Aorta (tissue), 5 donors: ENCODE measurements around the gene CCL19. TPM values are rescaled to one million over a fixed set of nuclear protein-coding genes. Genes with fewer than 3 reads are reported as not detected.

Source experiments
- ATAC-seq: fragments of 200-7000 bp; cut with Tn5 transposase; one replicate; pipeline ENCODE4 v1.9.1; 2022; ENCODE audit warnings: moderate library complexity; ENCODE audit not compliant: low FRiP score
- DNase-seq, 2 donors: peaks; one replicate each; pipeline ENCODE4 v3.0.0-alpha.2; 2020
- H3K27ac ChIP-seq, 2 donors: one replicate each; pipeline ENCODE4 v1.5.1; 2013; ENCODE audit warnings: low read length in 2 of 2, mild to moderate bottlenecking in 2 of 2, moderate library complexity in 2 of 2, control low read depth in 1 of 2, inconsistent platforms in 1 of 2, low read depth in 1 of 2
- H3K27me3 ChIP-seq, 2 donors: one replicate each; pipeline ENCODE4 v1.6.1; 2013; ENCODE audit warnings: control low read depth in 1 of 2, low read length in 1 of 2, mild to moderate bottlenecking in 1 of 2, moderate library complexity in 1 of 2; ENCODE audit not compliant: insufficient read depth in 2 of 2, control insufficient read depth in 1 of 2
- H3K36me3 ChIP-seq, 2 donors: one replicate each; pipeline ENCODE4 v1.6.1; 2013; ENCODE audit warnings: control low read depth in 1 of 2, low read length in 1 of 2, mild to moderate bottlenecking in 1 of 2; ENCODE audit not compliant: insufficient read depth in 2 of 2, control insufficient read depth in 1 of 2
- H3K4me1 ChIP-seq, 2 donors: one replicate each; pipeline ENCODE4 v1.6.1; 2013; ENCODE audit warnings: low read length in 2 of 2, control low read depth in 1 of 2, mild to moderate bottlenecking in 1 of 2, moderate library complexity in 1 of 2; ENCODE audit not compliant: insufficient read depth in 2 of 2, control insufficient read depth in 1 of 2
- H3K4me3 ChIP-seq, 2 donors: one replicate each; pipeline ENCODE4 v1.5.1; 2013; ENCODE audit warnings: low read length in 2 of 2, control low read depth in 1 of 2, mild to moderate bottlenecking in 1 of 2
- H3K9me3 ChIP-seq: one replicate; pipeline ENCODE4 v1.6.1; 2013; ENCODE audit warnings: mild to moderate bottlenecking, low read length; ENCODE audit not compliant: control insufficient read depth
- WGBS, 2 donors: extraction: QIAGEN DNeasy Blood & Tissue Kit; methylation state at CpG; one replicate each; pipeline ENCODE4 v1.1.7; 2013; 5-methylcytosine and 5-hydroxymethylcytosine counted together
- intact Hi-C, 2 donors: fragments of 100-400 bp; cut with DNase I; formaldehyde crosslinking; loops; one replicate each; pipeline versions ENCODE4 v1.14.2 to v1.15.0; 2022
- polyA plus RNA-seq, 2 donors: library from polyadenylated mRNA; stranded (reverse); fragments of 200-250 nt; gene quantifications; one replicate each; pipeline ENCODE4 v1.2.3, GENCODE V29; 2013
- total RNA-seq, 2 donors: library from RNA; stranded (reverse); fragmentation: NEBNext Ultra II Directional; extraction: Animal tissue kit (Norgen Biotek cat#: 25700); gene quantifications; one replicate each; pipeline ENCODE4 v1.2.1, GENCODE V29; 2021
- donor health status: healthy with polysubstance abuse.
- donor health status: Bipolar disorder and iron deficiency.
- donor health status: DM: no; HTN: no; CAD: no.
- donor health status: DM: no; HTN: no; CAD: no.
- donor health status: DM: yes; HTN: yes; CAD: no.

The CCL19 gene
- total and polyA plus RNA-seq, 4 donors, result 1.9 to 67.5 (median 22.6) TPM

GRCh38 chr9:34688329-34689115 is 2.6 kb downstream of the CCL19 start:
- DNase-seq, result no peak

GRCh38 chr9:34687276-34688030 is 3.6 kb downstream of the CCL19 start:
- Histone ChIP-seq H3K4me3 (no peak overlapping the region), H3K27me3 (no peaks in the 10 kb centered on the region), H3K36me3 (no peaks in the 10 kb centered on the region), H3K4me1 (no peaks in the 10 kb centered on the region), H3K27ac (no peak overlapping the region), H3K9me3 (no peaks in the 10 kb centered on the region)
- intact Hi-C loops, result no loop called here
- DNase-seq, result no peak
- 96 to 97% methylated on average over 10 of the region's 10 CpGs for WGBS, 2 donors
- no peak for ATAC-seq

More at GRCh38 chr9:34688329-34689115, 2.6 kb downstream of the CCL19 start:
- intact Hi-C loops, result no loop called here
- no peaks in the 10 kb centered on the region for H3K27me3 ChIP-seq
- H3K4me1 ChIP-seq, result no peaks in the 10 kb centered on the region
- H3K36me3 ChIP-seq, result no peaks in the 10 kb centered on the region
- no peak overlapping the region for H3K27ac ChIP-seq
- WGBS, 2 donors, result 65 to 72% methylated on average over 5 of the region's 5 CpGs
- no peaks in the 10 kb centered on the region for H3K9me3 ChIP-seq
- ATAC-seq, result no peak
- H3K4me3 ChIP-seq, result no peak overlapping the region

DNA sequence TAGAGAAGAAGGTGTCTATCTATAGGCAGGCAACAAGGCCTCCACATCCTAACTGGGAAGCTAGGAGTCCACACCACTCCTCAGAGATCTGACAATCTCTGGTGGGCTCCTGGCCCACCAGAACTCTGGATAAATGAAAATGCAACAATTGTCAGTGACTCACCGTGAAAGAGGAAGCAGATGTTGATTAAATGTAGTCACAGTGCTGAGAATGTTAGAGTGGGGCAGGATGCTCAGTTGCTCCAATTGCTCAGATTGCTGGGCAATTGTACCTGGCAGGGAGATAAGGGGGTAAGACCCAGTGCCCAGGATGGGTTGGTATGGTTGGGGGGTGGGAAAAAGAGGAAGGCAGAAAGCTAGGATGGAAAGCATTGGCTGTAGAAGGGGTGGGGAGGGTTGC is 4.3 kb downstream of the CCL19 start:
- Histone ChIP-seq H3K4me3 (no peak overlapping the region), H3K9me3 (no peaks in the 10 kb centered on the region), H3K27me3 (no peaks in the 10 kb centered on the region), H3K27ac (no peak overlapping the region), H3K36me3 (no peaks in the 10 kb centered on the region), H3K4me1 (no peaks in the 10 kb centered on the region)
- 59 to 79% methylated on average over 1 of the region's 1 CpG for WGBS, 2 donors
- DNase-seq (no peak), ATAC-seq (no peak)
- intact Hi-C loops, result no loop called here

DNA sequence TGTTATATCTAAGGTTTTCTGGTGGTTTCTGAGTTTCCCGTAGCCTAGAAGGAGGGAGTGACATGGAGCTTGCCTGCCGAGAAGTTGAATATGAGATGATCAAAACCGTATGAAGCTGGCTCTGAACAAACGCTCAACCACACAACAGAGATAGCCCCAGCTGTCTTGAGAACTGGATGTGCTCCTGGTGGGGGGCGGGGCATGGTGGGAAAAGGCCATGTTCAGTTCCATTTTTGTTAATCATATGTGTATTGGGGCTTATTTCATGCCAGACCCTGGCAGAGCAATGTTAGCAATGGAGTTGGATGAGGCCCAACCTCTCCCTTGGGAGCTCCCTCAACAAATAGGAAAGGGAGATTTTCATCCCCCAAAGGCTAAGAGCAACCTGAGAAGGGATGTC is 4.8 kb downstream of the CCL19 start:
- DNase-seq (peak; percentile 54 to 82), ATAC-seq (no peak)
- Histone ChIP-seq H3K27me3 (no peaks in the 10 kb centered on the region), H3K36me3 (no peaks in the 10 kb centered on the region), H3K4me3 (no peak overlapping the region), H3K27ac (no peak overlapping the region), H3K4me1 (no peaks in the 10 kb centered on the region), H3K9me3 (no peaks in the 10 kb centered on the region)
- intact Hi-C loops, result no loop called here
- 62 to 63% methylated on average over 5 of the region's 5 CpGs for WGBS, 2 donors

DNA sequence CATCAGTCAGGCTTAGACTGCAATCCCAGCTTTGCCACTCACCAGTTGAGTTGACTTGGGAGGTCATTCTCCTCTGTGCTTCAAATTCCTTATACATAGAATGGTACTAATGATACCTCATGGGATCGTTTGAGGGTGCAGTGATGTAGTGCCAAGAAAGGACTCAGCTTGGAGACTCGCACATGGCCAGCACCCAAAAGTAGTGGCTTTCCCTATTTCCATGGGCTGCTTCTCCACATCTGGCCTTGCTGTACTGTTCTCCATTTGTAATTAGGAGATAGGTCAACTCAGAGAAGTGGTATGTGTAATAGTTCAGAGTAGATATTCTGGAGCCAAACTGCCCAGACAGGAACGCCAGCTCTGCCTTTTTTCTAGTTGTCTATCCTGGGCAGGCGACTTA is 5.5 kb downstream of the CCL19 start:
- H3K9me3 ChIP-seq, result no peaks in the 10 kb centered on the region
- WGBS, 2 donors, result 62 to 71% methylated on average over 4 of the region's 4 CpGs
- ATAC-seq (no peak), DNase-seq (no peak)
- no peak overlapping the region for H3K4me3 ChIP-seq
- H3K27me3 ChIP-seq, result no peaks in the 10 kb centered on the region
- no peaks in the 10 kb centered on the region for H3K36me3 ChIP-seq
- intact Hi-C loops, result no loop called here
- H3K27ac ChIP-seq, result no peak overlapping the region
- H3K4me1 ChIP-seq, result no peaks in the 10 kb centered on the region

DNA sequence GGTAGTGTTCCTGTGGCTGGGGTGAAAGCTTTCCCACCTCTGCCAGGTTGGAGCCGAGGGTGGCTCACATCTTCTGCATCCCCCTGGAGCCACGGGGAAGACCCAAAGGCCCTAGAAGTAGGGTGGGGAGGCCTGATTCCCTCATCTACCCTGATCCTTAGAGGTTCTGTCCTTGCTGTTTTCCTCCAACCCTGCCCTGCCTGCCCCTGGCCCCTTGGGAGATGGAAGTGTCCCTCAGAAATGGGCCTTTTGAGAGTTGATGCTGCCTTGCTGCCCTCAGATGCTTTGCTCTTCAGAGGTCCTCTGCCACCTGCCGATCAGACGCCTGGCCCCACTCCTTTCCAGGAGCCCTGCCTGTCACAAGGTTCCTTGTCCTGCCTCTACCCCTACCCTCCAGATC is 6.3 kb downstream of the CCL19 start:
- intact Hi-C loops, result no loop called here
- Histone ChIP-seq H3K4me3 (no peak overlapping the region), H3K27me3 (no peaks in the 10 kb centered on the region), H3K27ac (no peak overlapping the region), H3K9me3 (no peaks in the 10 kb centered on the region), H3K4me1 (no peaks in the 10 kb centered on the region), H3K36me3 (no peaks in the 10 kb centered on the region)
- no peak for DNase-seq
- 98% methylated on average over 4 of the region's 4 CpGs for WGBS, 2 donors
- ATAC-seq, result no peak

- no peaks in the 10 kb centered on the region for H3K9me3 ChIP-seq
- no peak for DNase-seq
- intact Hi-C loops, result no loop called here
- no peaks in the 10 kb centered on the region for H3K4me1 ChIP-seq
- ATAC-seq, result no peak
- H3K27me3 ChIP-seq, result no peaks in the 10 kb centered on the region
- H3K4me3 ChIP-seq, result no peak overlapping the region
- H3K36me3 ChIP-seq, result no peaks in the 10 kb centered on the region
- no peak overlapping the region for H3K27ac ChIP-seq
- 93 to 95% methylated on average over 4 of the region's 4 CpGs for WGBS, 2 donors
Measured at GRCh38 chr9:34684145-34684544, 6.9 kb downstream of the CCL19 start.

DNA sequence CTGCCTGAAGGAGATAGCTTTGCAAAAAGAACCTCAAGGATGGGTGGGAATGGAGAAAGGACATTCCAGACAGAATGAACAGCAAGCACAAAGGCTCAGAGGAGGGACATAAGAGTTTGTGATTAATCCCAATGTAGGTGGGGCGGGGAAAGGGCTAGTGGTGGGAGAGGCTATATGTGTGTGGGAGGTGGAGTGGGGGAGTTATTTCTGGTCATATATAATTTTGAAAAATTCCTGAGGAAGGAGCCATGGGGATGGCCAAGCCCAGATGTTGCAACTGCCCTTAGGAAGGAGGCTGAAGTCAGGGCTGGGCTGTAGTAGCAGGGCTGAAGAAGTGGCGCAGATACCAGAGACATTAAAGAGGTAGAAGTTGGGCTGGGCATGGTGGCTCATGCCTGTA is 15.2 kb downstream of the CCL19 start:
- no peaks in the 10 kb centered on the region for H3K36me3 ChIP-seq
- H3K27me3 ChIP-seq, result no peaks in the 10 kb centered on the region
- DNase-seq, result no peak
- ATAC-seq, result no peak
- intact Hi-C loops, result no loop called here
- H3K9me3 ChIP-seq, result no peaks in the 10 kb centered on the region
- no peaks in the 10 kb centered on the region for H3K4me1 ChIP-seq
- no peak overlapping the region for H3K27ac ChIP-seq
- H3K4me3 ChIP-seq, result no peak overlapping the region
- WGBS, 2 donors, result 99 to 100% methylated on average over 2 of the region's 2 CpGs
